Measurements from ENCODE around the gene UBE2V1.

- TF ChIP-seq HNF1B (CRISPR knock-in tag; IDR thresholded peaks at IDR 0.05) (no peak), CHD2 (IDR thresholded peaks at IDR 0.05; ENCODE audit: low read depth, low read length) (no peak), IRF9 (CRISPR knock-in tag; IDR thresholded peaks at IDR 0.05; ENCODE audit: borderline replicate concordance) (no peak), POLR2A (IDR thresholded peaks at IDR 0.05; ENCODE audit: insufficient read depth in 1 of 2, low read depth in 2 of 2, low read length in 2 of 2) (no peak), RXRB (CRISPR knock-in tag; IDR thresholded peaks at IDR 0.05; ENCODE audit: borderline replicate concordance) (no peak), ZNF530 (CRISPR knock-in tag; IDR thresholded peaks at IDR 0.05; ENCODE audit: low read depth) (no peak)
- TF ChIP-seq, protein P1, sequence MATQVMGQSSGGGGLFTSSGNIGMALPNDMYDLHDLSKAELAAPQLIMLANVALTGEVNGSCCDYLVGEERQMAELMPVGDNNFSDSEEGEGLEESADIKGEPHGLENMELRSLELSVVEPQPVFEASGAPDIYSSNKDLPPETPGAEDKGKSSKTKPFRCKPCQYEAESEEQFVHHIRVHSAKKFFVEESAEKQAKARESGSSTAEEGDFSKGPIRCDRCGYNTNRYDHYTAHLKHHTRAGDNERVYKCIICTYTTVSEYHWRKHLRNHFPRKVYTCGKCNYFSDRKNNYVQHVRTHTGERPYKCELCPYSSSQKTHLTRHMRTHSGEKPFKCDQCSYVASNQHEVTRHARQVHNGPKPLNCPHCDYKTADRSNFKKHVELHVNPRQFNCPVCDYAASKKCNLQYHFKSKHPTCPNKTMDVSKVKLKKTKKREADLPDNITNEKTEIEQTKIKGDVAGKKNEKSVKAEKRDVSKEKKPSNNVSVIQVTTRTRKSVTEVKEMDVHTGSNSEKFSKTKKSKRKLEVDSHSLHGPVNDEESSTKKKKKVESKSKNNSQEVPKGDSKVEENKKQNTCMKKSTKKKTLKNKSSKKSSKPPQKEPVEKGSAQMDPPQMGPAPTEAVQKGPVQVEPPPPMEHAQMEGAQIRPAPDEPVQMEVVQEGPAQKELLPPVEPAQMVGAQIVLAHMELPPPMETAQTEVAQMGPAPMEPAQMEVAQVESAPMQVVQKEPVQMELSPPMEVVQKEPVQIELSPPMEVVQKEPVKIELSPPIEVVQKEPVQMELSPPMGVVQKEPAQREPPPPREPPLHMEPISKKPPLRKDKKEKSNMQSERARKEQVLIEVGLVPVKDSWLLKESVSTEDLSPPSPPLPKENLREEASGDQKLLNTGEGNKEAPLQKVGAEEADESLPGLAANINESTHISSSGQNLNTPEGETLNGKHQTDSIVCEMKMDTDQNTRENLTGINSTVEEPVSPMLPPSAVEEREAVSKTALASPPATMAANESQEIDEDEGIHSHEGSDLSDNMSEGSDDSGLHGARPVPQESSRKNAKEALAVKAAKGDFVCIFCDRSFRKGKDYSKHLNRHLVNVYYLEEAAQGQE (IDR thresholded peaks at IDR 0.05; ENCODE audit: borderline replicate concordance in 1 of 2, low read depth in 1 of 2, low read length in 2 of 2): no peak
- TF ChIP-seq, protein P2, sequence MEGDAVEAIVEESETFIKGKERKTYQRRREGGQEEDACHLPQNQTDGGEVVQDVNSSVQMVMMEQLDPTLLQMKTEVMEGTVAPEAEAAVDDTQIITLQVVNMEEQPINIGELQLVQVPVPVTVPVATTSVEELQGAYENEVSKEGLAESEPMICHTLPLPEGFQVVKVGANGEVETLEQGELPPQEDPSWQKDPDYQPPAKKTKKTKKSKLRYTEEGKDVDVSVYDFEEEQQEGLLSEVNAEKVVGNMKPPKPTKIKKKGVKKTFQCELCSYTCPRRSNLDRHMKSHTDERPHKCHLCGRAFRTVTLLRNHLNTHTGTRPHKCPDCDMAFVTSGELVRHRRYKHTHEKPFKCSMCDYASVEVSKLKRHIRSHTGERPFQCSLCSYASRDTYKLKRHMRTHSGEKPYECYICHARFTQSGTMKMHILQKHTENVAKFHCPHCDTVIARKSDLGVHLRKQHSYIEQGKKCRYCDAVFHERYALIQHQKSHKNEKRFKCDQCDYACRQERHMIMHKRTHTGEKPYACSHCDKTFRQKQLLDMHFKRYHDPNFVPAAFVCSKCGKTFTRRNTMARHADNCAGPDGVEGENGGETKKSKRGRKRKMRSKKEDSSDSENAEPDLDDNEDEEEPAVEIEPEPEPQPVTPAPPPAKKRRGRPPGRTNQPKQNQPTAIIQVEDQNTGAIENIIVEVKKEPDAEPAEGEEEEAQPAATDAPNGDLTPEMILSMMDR (CRISPR knock-in tag; IDR thresholded peaks at IDR 0.05): no peak
These were observed 988 bp downstream of the UBE2V1 start for GRCh38 chr20:50111829-50112495.
